HG03039 (cell line): Measurements from ENCODE around the gene INS.

Experiments
- ATAC-seq: cut with Tn5 transposase; IDR thresholded peaks from one replicate; pipeline ENCODE4 v1.9.1; 2021; ENCODE audit warnings: mild to moderate bottlenecking, moderate library complexity; ENCODE audit not compliant: unreplicated experiment

The INS gene

GRCh38 chr11:2160736-2161259 lies at the start of gene INS:
INS (minus strand) TSS chr11:2161209; CDS start chr11:2160971, 238 bp downstream.
- ATAC-seq: no peak

GRCh38 chr11:2210366-2211112 lies 49.5 kb upstream of the INS start:
- no peak for ATAC-seq

GRCh38 chr11:2209900-2210321 lies 48.9 kb upstream of the INS start:
- no peak for ATAC-seq

- ATAC-seq: no peak
Observed at GRCh38 chr11:2209370-2209801, 48.4 kb upstream of the INS start.

- ATAC-seq: no peak
Observed at GRCh38 chr11:2208691-2209369, 47.8 kb upstream of the INS start.

- no peak for ATAC-seq
Observed at GRCh38 chr11:2207773-2208621, 47.0 kb upstream of the INS start.

GRCh38 chr11:2207212-2207611 lies 46.2 kb upstream of the INS start:
- ATAC-seq: no peak

- no peak for ATAC-seq
Observed at GRCh38 chr11:2205981-2206690, 45.1 kb upstream of the INS start.

- ATAC-seq: no peak
Observed at GRCh38 chr11:2205214-2205720, 44.3 kb upstream of the INS start.

GRCh38 chr11:2204361-2205213 lies 43.6 kb upstream of the INS start:
- no peak for ATAC-seq

- no peak for ATAC-seq
Observed at GRCh38 chr11:2203440-2204259, 42.6 kb upstream of the INS start.

GRCh38 chr11:2202900-2203439 lies 42.0 kb upstream of the INS start:
- ATAC-seq: no peak

- no peak for ATAC-seq
Observed at GRCh38 chr11:2202071-2202899, 41.3 kb upstream of the INS start.

- ATAC-seq: no peak
Observed at GRCh38 chr11:2201542-2201941, 40.5 kb upstream of the INS start.

- ATAC-seq: no peak
Observed at GRCh38 chr11:2200957-2201519, 40.0 kb upstream of the INS start.

- no peak for ATAC-seq
Observed at GRCh38 chr11:2200536-2200935, 39.5 kb upstream of the INS start.
